PC-9 (cell line): Measurements from ENCODE around the gene FCHO1. TPM values are rescaled to one million over a fixed set of nuclear protein-coding genes. Genes with fewer than 3 reads are reported as not detected.

Experiments
- BruUV-seq: library from RNA; stranded (reverse); fragments of 400-500 nt; replicated peaks from 2 replicates; lab custom pipeline; 2021; lab: Mats Ljungman, UMichigan
- CTCF ChIA-PET: fragments of 300-600 bp; sonication (Branson Sonifier 250); formaldehyde crosslinking; loops from one replicate; lab custom pipeline; 2022; ENCODE audit warnings: antibody characterized with exemption; lab: Charles Lee
- POLR2A ChIA-PET: fragments of 300-600 bp; sonication (Branson Sonifier 250); formaldehyde crosslinking; loops from one replicate; lab custom pipeline; 2022; ENCODE audit warnings: antibody characterized with exemption; ENCODE audit not compliant: unreplicated experiment; lab: Charles Lee
- DNase-seq, 2 experiments: peaks; one replicate each; pipeline versions ENCODE4 v3.0.0 to v3.0.0-alpha.2; 2015 to 2022; ENCODE audit warnings: mixed read lengths in 1 of 2
- H2AFZ ChIP-seq: fragments of 200-600 bp; sonication (generic); 2 replicates; pipeline ENCODE4 v1.8.1; 2017; ENCODE audit warnings: antibody characterized with exemption
- H3F3A ChIP-seq: fragments of 200-600 bp; sonication (generic); 2 replicates; pipeline ENCODE4 v1.8.1; 2017; ENCODE audit warnings: antibody characterized with exemption, mild to moderate bottlenecking, low read depth; ENCODE audit not compliant: insufficient read depth
- H3K27ac ChIP-seq: fragments of 200-600 bp; sonication (generic); 2 replicates; pipeline ENCODE4 v1.6.1; 2016; ENCODE audit warnings: mixed run types
- H3K27me3 ChIP-seq: fragments of 200-600 bp; sonication (generic); 2 replicates; pipeline ENCODE4 v1.6.1; 2016; ENCODE audit warnings: low read depth, mixed run types; ENCODE audit not compliant: insufficient read depth
- H3K36me3 ChIP-seq: fragments of 200-600 bp; sonication (generic); 2 replicates; pipeline ENCODE4 v1.6.1; 2016; ENCODE audit warnings: low read depth, mixed run types
- H3K4me1 ChIP-seq: fragments of 200-600 bp; sonication (generic); replicated peaks from 2 replicates; pipeline ENCODE4 v1.6.1; 2016; ENCODE audit warnings: mixed run types; ENCODE audit not compliant: insufficient read depth
- H3K4me2 ChIP-seq: fragments of 200-600 bp; sonication (generic); 2 replicates; pipeline ENCODE4 v1.6.1; 2017; ENCODE audit warnings: mixed run types
- H3K4me3 ChIP-seq: fragments of 200-600 bp; sonication (generic); 2 replicates; pipeline ENCODE4 v1.6.1; 2016; ENCODE audit warnings: mixed run types
- H3K79me2 ChIP-seq: fragments of 200-600 bp; sonication (generic); 2 replicates; pipeline ENCODE4 v1.6.1; 2017; ENCODE audit warnings: low read depth, mixed run types
- H3K9me2 ChIP-seq: fragments of 200-600 bp; sonication (generic); 2 replicates; pipeline ENCODE4 v1.8.1; 2017; ENCODE audit warnings: mild to moderate bottlenecking; ENCODE audit not compliant: insufficient read depth
- H3K9me3 ChIP-seq: fragments of 200-600 bp; sonication (generic); 2 replicates; pipeline ENCODE4 v1.8.1; 2016; ENCODE audit warnings: low read depth; ENCODE audit not compliant: insufficient read depth
- H4K20me1 ChIP-seq: fragments of 200-600 bp; sonication (generic); 2 replicates; pipeline ENCODE4 v1.8.1; 2017; ENCODE audit not compliant: insufficient read depth
- EZH2 ChIP-seq: fragments of 200-600 bp; sonication (generic); IDR thresholded peaks from 2 replicates; pipeline ENCODE4 v1.8.0; 2017; ENCODE audit warnings: antibody characterized with exemption, low read depth
- intact Hi-C: fragments of 100-400 bp; cut with micrococcal nuclease; formaldehyde crosslinking; loops from one replicate; pipeline ENCODE4 v1.10.0; 2022; ENCODE audit not compliant: unreplicated experiment
- total RNA-seq: library from RNA; stranded (reverse); gene quantifications from 2 replicates; pipeline ENCODE4 v1.2.3, GENCODE V29; 2021
- TF ChIP-seq, protein P1 (sequence below): fragments of 200-600 bp; sonication (generic); conservative IDR thresholded peaks from 2 replicates; pipeline ENCODE4 v1.6.1; 2017; ENCODE audit warnings: mixed run types, antibody characterized with exemption, mild to moderate bottlenecking, moderate library complexity

The FCHO1 gene
- total RNA-seq, 1 experiment from 2014 or later, result 34.8 TPM

DNA sequence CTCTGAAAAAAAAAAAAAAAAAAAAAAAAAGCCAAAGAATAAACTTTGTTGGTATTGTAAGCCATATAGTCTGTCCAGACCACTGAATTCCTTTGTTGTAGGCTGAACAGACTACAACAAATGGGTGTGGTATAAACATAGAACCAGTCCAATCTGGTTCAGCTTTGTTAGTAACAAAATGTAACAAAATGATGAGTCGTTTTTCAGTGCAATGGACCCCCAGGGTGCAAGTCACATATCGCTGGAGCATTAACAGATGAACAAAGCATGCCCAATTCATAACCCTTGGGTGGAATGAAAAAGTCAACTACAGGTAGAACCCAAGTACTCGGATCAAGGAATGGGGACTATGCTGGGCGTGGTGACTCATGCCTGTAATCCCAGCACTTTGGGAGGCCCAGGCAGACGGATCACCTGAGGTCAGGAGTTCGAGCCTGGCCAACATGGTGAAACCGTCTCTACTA lies 13.6 kb upstream of the FCHO1 start:
- POLR2A ChIA-PET, result interaction anchor here (0.7 kb wide), 1 partner anchor 113 kb away, joined by 51 read pairs; no protein-coding TSS in a partner anchor
- CTCF ChIA-PET, result no interaction called here
- Histone ChIP-seq H3K27ac (no peak overlapping the region), H3F3A (peaks cover 44% of the 10 kb centered on the region), H3K79me2 (no peaks in the 10 kb centered on the region), H3K4me3 (no peak overlapping the region), H3K4me1 (no peaks in the 10 kb centered on the region), H3K4me2 (no peak overlapping the region), H4K20me1 (peaks cover 19% of the 10 kb centered on the region), H3K36me3 (0 out of 2 replicates have a peak, but pooled peaks cover 4% of the 10 kb centered on the region), H3K27me3 (no peaks in the 10 kb centered on the region), H3K9me2 (no peaks in the 10 kb centered on the region), H3K9me3 (no peaks in the 10 kb centered on the region), H2AFZ (no peak overlapping the region)
- TF ChIP-seq, protein P1, sequence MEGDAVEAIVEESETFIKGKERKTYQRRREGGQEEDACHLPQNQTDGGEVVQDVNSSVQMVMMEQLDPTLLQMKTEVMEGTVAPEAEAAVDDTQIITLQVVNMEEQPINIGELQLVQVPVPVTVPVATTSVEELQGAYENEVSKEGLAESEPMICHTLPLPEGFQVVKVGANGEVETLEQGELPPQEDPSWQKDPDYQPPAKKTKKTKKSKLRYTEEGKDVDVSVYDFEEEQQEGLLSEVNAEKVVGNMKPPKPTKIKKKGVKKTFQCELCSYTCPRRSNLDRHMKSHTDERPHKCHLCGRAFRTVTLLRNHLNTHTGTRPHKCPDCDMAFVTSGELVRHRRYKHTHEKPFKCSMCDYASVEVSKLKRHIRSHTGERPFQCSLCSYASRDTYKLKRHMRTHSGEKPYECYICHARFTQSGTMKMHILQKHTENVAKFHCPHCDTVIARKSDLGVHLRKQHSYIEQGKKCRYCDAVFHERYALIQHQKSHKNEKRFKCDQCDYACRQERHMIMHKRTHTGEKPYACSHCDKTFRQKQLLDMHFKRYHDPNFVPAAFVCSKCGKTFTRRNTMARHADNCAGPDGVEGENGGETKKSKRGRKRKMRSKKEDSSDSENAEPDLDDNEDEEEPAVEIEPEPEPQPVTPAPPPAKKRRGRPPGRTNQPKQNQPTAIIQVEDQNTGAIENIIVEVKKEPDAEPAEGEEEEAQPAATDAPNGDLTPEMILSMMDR, result no peak
- no peak for TF ChIP-seq EZH2
- intact Hi-C loops, result no loop called here
- DNase-seq, result peak in 1 of 2 experiments; percentile 52
- BruUV-seq, result no TSS peak

GRCh38 chr19:17739121-17739875 lies 12.0 kb upstream of the FCHO1 start:
- Histone ChIP-seq H4K20me1 (peaks cover 9% of the 10 kb centered on the region; the same call in 1 of the 2 replicates), H3K36me3 (no peaks in the 10 kb centered on the region), H3K79me2 (no peaks in the 10 kb centered on the region), H2AFZ (no peak overlapping the region), H3K4me1 (no peaks in the 10 kb centered on the region), H3K4me3 (no peak overlapping the region), H3K4me2 (no peak overlapping the region), H3F3A (peaks cover 44% of the 10 kb centered on the region), H3K27me3 (no peaks in the 10 kb centered on the region), H3K9me3 (no peaks in the 10 kb centered on the region), H3K9me2 (no peaks in the 10 kb centered on the region), H3K27ac (no peak overlapping the region)
- no peak for DNase-seq
- POLR2A ChIA-PET, result no interaction called here
- TF ChIP-seq, protein P1, result no peak
- no peak for TF ChIP-seq EZH2
- intact Hi-C loops, result no loop called here
- CTCF ChIA-PET, result interaction anchor here (0.6 kb wide), 1 partner anchor 294 kb away, joined by 4 read pairs; no protein-coding TSS in a partner anchor
- BruUV-seq, result no TSS peak

- no TSS peak for BruUV-seq
- H4K20me1 ChIP-seq, result peaks cover 4% of the 10 kb centered on the region; the same call in 1 of the 2 replicates
- H3K36me3 ChIP-seq, result no peaks in the 10 kb centered on the region
- POLR2A ChIA-PET, result interaction anchor here (0.6 kb wide), 1 partner anchor 15 kb away, joined by 3 read pairs; no protein-coding TSS in a partner anchor
- no peak for TF ChIP-seq EZH2
- TF ChIP-seq, protein P1, result no peak
- H2AFZ ChIP-seq, result no peak overlapping the region
- no peaks in the 10 kb centered on the region for H3K9me2 ChIP-seq
- DNase-seq, result no peak
- CTCF ChIA-PET, result no interaction called here
- no peaks in the 10 kb centered on the region for H3K9me3 ChIP-seq
- no peaks in the 10 kb centered on the region for H3K79me2 ChIP-seq
- peaks cover 28% of the 10 kb centered on the region for H3F3A ChIP-seq
- H3K4me3 ChIP-seq, result no peak overlapping the region
- no peak overlapping the region for H3K4me2 ChIP-seq
- H3K4me1 ChIP-seq, result no peaks in the 10 kb centered on the region
- intact Hi-C loops, result no loop called here
- no peak overlapping the region for H3K27ac ChIP-seq
- no peaks in the 10 kb centered on the region for H3K27me3 ChIP-seq
These were observed 9.8 kb upstream of the FCHO1 start for GRCh38 chr19:17741456-17741855.
